Stomach (tissue), 9 donors: ENCODE results near the gene TRAF1. TPM values are rescaled to one million over a fixed set of nuclear protein-coding genes. Genes with fewer than 3 reads are reported as not detected.

ENCODE experiments used
- DNase-seq, 2 donors: peaks; one replicate each; pipeline versions ENCODE4 v3.0.0 to v3.0.0-alpha.2; 2013 to 2019
- H3K27ac ChIP-seq, 5 donors: fragments of 200-600 bp in 4 of 5; sonication (generic) in 4 of 5; one replicate each; pipeline ENCODE4 v1.5.1; 2013 to 2019; ENCODE audit warnings: mild to moderate bottlenecking in 1 of 5, moderate library complexity in 1 of 5
- H3K27me3 ChIP-seq, 3 donors: fragments of 200-600 bp; sonication (generic); one replicate each; pipeline ENCODE4 v1.5.1; 2017 to 2019; ENCODE audit warnings: mixed run types in 1 of 3
- H3K36me3 ChIP-seq, 4 donors: fragments of 200-600 bp; sonication (generic); 1 replicate in 3 of 4; 2 replicates in 1 of 4; pipeline ENCODE4 v1.5.1; 2016 to 2019
- H3K4me1 ChIP-seq, 4 donors: fragments of 200-600 bp; sonication (generic); one replicate each; pipeline ENCODE4 v1.5.1; 2016 to 2019
- H3K4me3 ChIP-seq, 4 donors: fragments of 200-600 bp; sonication (generic) in 3 of 4; one replicate each; pipeline ENCODE4 v1.5.1; 2016 to 2019; ENCODE audit warnings: mild to moderate bottlenecking in 1 of 4
- H3K9me3 ChIP-seq, 4 donors: fragments of 200-600 bp; sonication (generic); one replicate each; pipeline ENCODE4 v1.5.1; 2016 to 2019
- EP300 ChIP-seq: sonication (generic); formaldehyde crosslinking; IDR thresholded peaks from one replicate; pipeline ENCODE4 v1.6.1; 2017; ENCODE audit warnings: antibody characterized with exemption
- POLR2A ChIP-seq, 4 donors: fragments of 450-650 bp; IDR thresholded peaks; one replicate each; pipeline ENCODE4 v1.6.1; 2016; ENCODE audit warnings: antibody characterized with exemption in 4 of 4, control low read depth in 2 of 4, mild to moderate bottlenecking in 1 of 4, moderate library complexity in 1 of 4
- POLR2AphosphoS5 ChIP-seq, 3 donors: sonication (generic); formaldehyde crosslinking; IDR thresholded peaks; one replicate each; pipeline ENCODE4 v1.6.1; 2016; ENCODE audit warnings: antibody characterized with exemption in 3 of 3
- WGBS, 5 donors: extraction: QIAGEN DNeasy Blood & Tissue Kit in 3 of 5; methylation state at CpG; one replicate each; pipeline versions ENCODE4 v1.1.5 to v1.1.7; 2013 to 2018; 5-methylcytosine and 5-hydroxymethylcytosine counted together
- intact Hi-C: fragments of 100-400 bp; cut with DNase I; formaldehyde crosslinking; loops from one replicate; pipeline ENCODE4 v1.15.1; 2023; ENCODE audit warnings: low total_unique reads
- polyA plus RNA-seq, 3 donors: library from polyadenylated mRNA; stranded (reverse); fragments of 200-250 nt; gene quantifications; one replicate each; pipeline ENCODE4 v1.2.3, GENCODE V29; 2013
- total RNA-seq, 5 donors: library from RNA; depleted of rRNA; stranded (reverse); fragments of >200 nt; gene quantifications; one replicate each; pipeline versions ENCODE4 v1.1.0 to v1.2.3, GENCODE V29; 2014 to 2016
- TF ChIP-seq, protein P1 (sequence below), 7 experiments: fragments of 450-650 bp in 4 of 7; fragments of 200-600 bp in 3 of 7; sonication (generic) in 3 of 7; IDR thresholded peaks; one replicate each; pipeline ENCODE4 v1.5.1; 2016 to 2019; ENCODE audit warnings: antibody characterized with exemption in 7 of 7, control low read depth in 2 of 7, mild to moderate bottlenecking in 1 of 7
- donor health status: healthy with polysubstance abuse.
- donor health status: Bipolar disorder and iron deficiency.
- donor health status: healthy.

The TRAF1 gene
- total and polyA plus RNA-seq, 8 donors: 0.58 to 10.3 (median 3.2) TPM

DNA sequence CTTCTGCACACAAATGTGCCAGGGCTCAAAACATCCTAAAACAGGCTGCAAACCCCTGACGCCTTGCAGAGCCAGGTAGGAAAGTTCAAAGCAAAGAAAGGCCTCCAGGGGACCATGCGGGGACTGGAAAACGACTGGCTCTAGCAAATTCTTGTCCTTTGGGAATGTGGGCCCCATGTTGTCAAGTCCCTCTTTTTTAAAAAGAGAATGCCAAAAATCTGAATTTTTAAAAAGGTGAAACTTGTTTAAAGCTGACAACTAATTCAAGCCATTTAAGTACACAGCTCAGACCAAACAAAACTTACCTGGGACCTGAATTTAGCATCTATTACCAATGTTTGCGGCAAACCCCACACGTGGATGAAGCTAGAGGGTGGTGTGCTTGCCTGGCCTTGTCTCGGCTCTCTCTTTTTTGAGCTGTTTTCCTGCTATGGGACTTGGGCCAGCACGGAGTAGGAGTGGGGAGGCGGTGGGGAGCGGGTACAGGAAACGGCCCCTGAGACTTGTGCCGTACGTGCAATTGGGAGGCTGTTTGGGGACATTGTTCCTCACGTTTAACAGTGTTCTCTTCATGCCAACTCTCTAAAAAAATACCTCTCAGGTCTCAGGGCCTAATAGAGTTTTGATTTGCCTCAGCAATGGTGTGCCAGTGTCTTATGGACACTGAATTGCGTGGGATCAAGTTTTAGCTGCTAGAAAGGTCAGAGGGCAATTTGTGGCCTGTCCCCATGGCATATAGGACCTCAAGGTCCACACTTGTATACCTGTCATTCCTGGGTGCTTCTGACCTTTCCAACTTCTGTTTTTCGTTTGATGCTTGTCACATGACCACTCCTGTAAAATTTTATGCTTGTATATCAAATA lies 34.5 kb downstream of the TRAF1 start:
- DNase-seq: peak in 1 of 2 donors; percentile 52
- H3K27ac ChIP-seq: peak overlapping the region; percentile 21 to 83 (median 56)
- H3K4me3 ChIP-seq: no peak overlapping the region
- H3K4me1 ChIP-seq: peaks cover 4 to 58% (median 32%) of the 10 kb centered on the region in 4 donors
- intact Hi-C loops: no loop called here
- WGBS, 5 donors: 58 to 78% (median 67%) methylated on average over 15 of the region's 15 CpGs
- TF ChIP-seq, protein P1, sequence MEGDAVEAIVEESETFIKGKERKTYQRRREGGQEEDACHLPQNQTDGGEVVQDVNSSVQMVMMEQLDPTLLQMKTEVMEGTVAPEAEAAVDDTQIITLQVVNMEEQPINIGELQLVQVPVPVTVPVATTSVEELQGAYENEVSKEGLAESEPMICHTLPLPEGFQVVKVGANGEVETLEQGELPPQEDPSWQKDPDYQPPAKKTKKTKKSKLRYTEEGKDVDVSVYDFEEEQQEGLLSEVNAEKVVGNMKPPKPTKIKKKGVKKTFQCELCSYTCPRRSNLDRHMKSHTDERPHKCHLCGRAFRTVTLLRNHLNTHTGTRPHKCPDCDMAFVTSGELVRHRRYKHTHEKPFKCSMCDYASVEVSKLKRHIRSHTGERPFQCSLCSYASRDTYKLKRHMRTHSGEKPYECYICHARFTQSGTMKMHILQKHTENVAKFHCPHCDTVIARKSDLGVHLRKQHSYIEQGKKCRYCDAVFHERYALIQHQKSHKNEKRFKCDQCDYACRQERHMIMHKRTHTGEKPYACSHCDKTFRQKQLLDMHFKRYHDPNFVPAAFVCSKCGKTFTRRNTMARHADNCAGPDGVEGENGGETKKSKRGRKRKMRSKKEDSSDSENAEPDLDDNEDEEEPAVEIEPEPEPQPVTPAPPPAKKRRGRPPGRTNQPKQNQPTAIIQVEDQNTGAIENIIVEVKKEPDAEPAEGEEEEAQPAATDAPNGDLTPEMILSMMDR (IDR thresholded peaks at IDR 0.05): no peak
- TF ChIP-seq POLR2AphosphoS5 (IDR thresholded peaks at IDR 0.05) (no peak), POLR2A (IDR thresholded peaks at IDR 0.05) (no peak), EP300 (no peak)
- H3K27me3 ChIP-seq: no peaks in the 10 kb centered on the region
- no peaks in the 10 kb centered on the region for H3K36me3 ChIP-seq
- H3K9me3 ChIP-seq: no peaks in the 10 kb centered on the region

DNA sequence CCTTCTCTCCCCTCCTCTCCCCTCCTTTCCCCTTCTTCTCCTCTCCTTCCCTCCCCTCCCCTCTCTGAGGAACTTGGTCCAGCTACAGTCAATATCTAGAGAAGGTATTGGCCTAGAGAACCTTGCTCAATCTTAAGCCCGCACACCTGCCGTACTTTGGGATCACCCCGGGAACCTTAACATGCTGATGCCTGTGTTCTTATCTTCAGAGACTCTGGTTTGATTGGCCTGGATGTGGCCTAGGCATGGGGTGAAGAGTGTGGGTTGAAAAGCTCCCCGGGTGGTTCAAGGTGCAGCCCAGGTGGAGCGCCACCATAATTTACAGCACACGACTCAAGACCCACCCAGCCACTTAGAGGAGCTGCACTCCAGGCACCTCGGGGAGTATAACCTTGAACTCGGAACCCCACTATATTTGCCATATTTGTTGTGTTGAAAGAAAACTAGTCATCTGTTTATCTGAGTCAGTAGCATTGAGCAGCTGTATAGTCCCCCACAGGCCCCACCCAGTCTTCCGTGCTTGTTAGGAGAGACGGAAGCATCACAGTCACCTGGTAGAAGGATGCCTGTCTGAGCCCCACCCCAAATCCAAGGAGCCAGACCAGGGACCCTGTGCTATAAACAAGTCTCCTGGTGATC lies 35.2 kb downstream of the TRAF1 start:
- Histone ChIP-seq H3K4me3 (no peak overlapping the region), H3K27me3 (no peaks in the 10 kb centered on the region), H3K4me1 (peaks cover 0 to 53% (median 27%) of the 10 kb centered on the region in 4 donors), H3K27ac (peak overlapping the region; percentile 21 to 83 (median 73)), H3K9me3 (no peaks in the 10 kb centered on the region), H3K36me3 (no peaks in the 10 kb centered on the region)
- WGBS, 5 donors: 71 to 84% (median 82%) methylated on average over 10 of the region's 10 CpGs
- no peak for DNase-seq
- no peak for TF ChIP-seq EP300
- no peak for TF ChIP-seq POLR2AphosphoS5 (IDR thresholded peaks at IDR 0.05)
- TF ChIP-seq POLR2A (IDR thresholded peaks at IDR 0.05): no peak
- TF ChIP-seq, protein P1 (IDR thresholded peaks at IDR 0.05): no peak
- intact Hi-C loops: no loop called here

DNA sequence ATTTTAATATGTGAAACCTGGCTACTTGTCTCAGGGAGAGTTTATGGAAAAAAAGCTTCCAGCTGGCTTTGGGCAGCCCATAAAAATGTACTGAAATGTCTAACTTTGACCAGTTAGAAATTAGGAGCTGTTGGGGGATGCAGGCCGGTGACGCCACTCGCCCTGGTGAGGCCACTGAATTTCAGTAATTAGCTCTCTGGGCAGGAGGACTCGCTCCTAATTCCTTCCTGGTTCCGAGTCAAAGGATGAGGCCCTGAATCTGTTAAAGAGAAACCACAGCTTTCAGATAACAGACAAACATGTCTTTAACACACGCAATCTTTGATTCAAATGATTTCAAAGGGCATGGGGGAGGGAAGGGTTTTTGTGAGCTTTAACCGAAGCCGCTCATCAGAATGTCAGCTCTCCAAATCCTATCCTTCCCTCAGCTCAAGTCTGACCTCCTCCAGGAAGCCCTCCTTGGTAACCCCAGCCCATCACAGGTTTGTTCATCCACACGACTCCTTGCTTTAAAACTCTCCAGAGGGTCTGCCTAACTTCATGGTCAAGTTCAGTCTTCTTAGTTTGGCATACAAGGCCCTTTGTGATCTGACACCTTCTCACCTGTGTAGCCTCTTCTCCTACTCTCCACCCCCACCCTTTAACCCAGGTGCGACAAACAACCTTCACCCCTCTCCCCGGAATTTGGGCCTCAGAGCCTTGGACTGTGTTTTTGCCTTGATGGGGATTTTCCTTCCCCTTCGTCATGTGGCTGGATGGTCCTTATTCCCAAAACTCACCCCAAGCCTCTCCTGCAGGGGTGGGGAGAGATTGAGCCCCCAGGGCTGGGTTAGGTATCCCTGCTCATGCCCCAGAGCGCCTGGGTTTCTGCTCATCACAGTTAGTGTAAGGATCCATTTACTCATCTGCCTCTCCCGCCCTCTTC lies 36.0 kb downstream of the TRAF1 start:
- TF ChIP-seq, protein P1 (IDR thresholded peaks at IDR 0.05): no peak
- TF ChIP-seq EP300 (no peak), POLR2A (IDR thresholded peaks at IDR 0.05) (no peak), POLR2AphosphoS5 (IDR thresholded peaks at IDR 0.05) (no peak)
- no peaks in the 10 kb centered on the region for H3K9me3 ChIP-seq
- peaks cover 0 to 53% (median 27%) of the 10 kb centered on the region in 4 donors for H3K4me1 ChIP-seq
- intact Hi-C loops: no loop called here
- H3K27me3 ChIP-seq: no peaks in the 10 kb centered on the region
- peak overlapping the region; percentile 41 to 83 (median 73) for H3K27ac ChIP-seq
- DNase-seq: peak in 1 of 2 donors; percentile 54
- no peak overlapping the region for H3K4me3 ChIP-seq
- H3K36me3 ChIP-seq: no peaks in the 10 kb centered on the region
- 64 to 74% (median 72%) methylated on average over 14 of the region's 14 CpGs for WGBS, 5 donors
